Measurements from ENCODE around the gene PCDH18. TPM values are rescaled to one million over a fixed set of nuclear protein-coding genes. Genes with fewer than 3 reads are reported as not detected.

Gene PCDH18
- total and polyA plus RNA-seq, 3 experiments from 2014 or later: not detected

- no peak overlapping the region for H3K27ac Mint-ChIP-seq
- CTCF ChIA-PET: no interaction called here
- Histone ChIP-seq H3K4me3 (ENCODE audit: low read length) (no peak overlapping the region), H3K27ac (ENCODE audit: low read depth, low read length) (no peak overlapping the region), H3K9me3 (ENCODE audit: low read length) (no peaks in the 10 kb centered on the region), H3K27me3 (ENCODE audit: insufficient read depth, low read length, poor library complexity, severe bottlenecking) (no peaks in the 10 kb centered on the region), H3K4me1 (ENCODE audit: insufficient read depth, low read length) (no peaks in the 10 kb centered on the region), H3K36me3 (ENCODE audit: insufficient read depth, low read length) (no peaks in the 10 kb centered on the region)
- H3K36me3 Mint-ChIP-seq: no peaks in the 10 kb centered on the region
- no peak overlapping the region for H3K4me3 Mint-ChIP-seq
- H3K9me3 Mint-ChIP-seq: peaks cover 5 to 14% (median 8%) of the 10 kb centered on the region in 5 donors
- no peaks in the 10 kb centered on the region for H3K4me1 Mint-ChIP-seq
- H3K27me3 Mint-ChIP-seq: no peaks in the 10 kb centered on the region
- no peak for DNase-seq
- POLR2A ChIA-PET: no interaction called here
Measured at GRCh38 chr4:137471461-137471860, 60.8 kb downstream of the PCDH18 start.

DNA sequence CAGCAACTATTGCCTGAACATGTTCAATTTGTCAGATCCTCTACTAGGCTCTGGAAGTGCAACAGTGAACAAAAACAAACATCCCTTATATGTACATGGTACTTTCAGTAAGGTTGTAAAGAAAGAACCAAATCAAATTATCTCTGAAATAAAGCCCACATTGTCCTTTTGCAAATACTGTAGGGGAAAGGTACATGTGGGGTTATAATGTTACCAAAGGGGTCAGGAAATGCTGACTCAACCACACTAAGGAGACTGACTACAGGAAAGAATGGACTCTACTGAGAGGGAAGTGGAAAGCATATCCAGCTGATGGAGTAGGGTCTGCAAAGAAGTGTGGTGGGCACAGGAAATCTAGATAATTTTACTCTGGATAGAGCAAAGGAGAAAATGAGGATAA, 61.5 kb downstream of the PCDH18 start:
- ChIA-PET CTCF (no interaction called here), POLR2A (no interaction called here)
- no peaks in the 10 kb centered on the region for H3K9me3 ChIP-seq (ENCODE audit: low read length)
- H3K4me3 ChIP-seq (ENCODE audit: low read length): no peak overlapping the region
- H3K36me3 Mint-ChIP-seq: no peaks in the 10 kb centered on the region
- H3K4me1 Mint-ChIP-seq: no peaks in the 10 kb centered on the region
- no peaks in the 10 kb centered on the region for H3K27me3 ChIP-seq (ENCODE audit: insufficient read depth, low read length, poor library complexity, severe bottlenecking)
- no peak overlapping the region for H3K27ac Mint-ChIP-seq
- no peaks in the 10 kb centered on the region for H3K27me3 Mint-ChIP-seq
- no peaks in the 10 kb centered on the region for H3K4me1 ChIP-seq (ENCODE audit: insufficient read depth, low read length)
- no peak for DNase-seq
- H3K4me3 Mint-ChIP-seq: no peak overlapping the region
- peaks cover 5 to 14% (median 8%) of the 10 kb centered on the region in 5 donors for H3K9me3 Mint-ChIP-seq
- no peaks in the 10 kb centered on the region for H3K36me3 ChIP-seq (ENCODE audit: insufficient read depth, low read length)
- no peak overlapping the region for H3K27ac ChIP-seq (ENCODE audit: low read depth, low read length)

Measured in CD8-positive, alpha-beta memory T cell (primary cell).